Smooth muscle cell (in vitro differentiated cells): ENCODE measurements around the gene MRPS10. TPM values are rescaled to one million over a fixed set of nuclear protein-coding genes. Genes with fewer than 3 reads are reported as not detected.
"Not testable (repeated sequence)": the region's sequence is repeated elsewhere in the genome, so short reads cannot be mapped to it uniquely, and the experiment has no call there.

Source experiments
- DNase-seq: peaks from one replicate; lab custom pipeline; 2025; ENCODE audit not compliant: unreplicated experiment; lab: John Stamatoyannopoulos, UW
- H2AFZ ChIP-seq: fragments of 200-600 bp; sonication (generic); 2 replicates; pipeline ENCODE4 v1.6.0; 2016; ENCODE audit warnings: antibody characterized with exemption, low read depth, mild to moderate bottlenecking
- H3F3A ChIP-seq: fragments of 200-600 bp; sonication (generic); 2 replicates; pipeline ENCODE4 v1.6.0; 2017; ENCODE audit warnings: antibody characterized with exemption, low read depth
- H3K27ac ChIP-seq: fragments of 200-600 bp; sonication (generic); 2 replicates; pipeline ENCODE4 v1.5.1; 2016; ENCODE audit warnings: low read depth, mild to moderate bottlenecking
- H3K27me3 ChIP-seq: fragments of 200-600 bp; sonication (generic); 2 replicates; pipeline ENCODE4 v1.6.1; 2016; ENCODE audit warnings: low read depth, mild to moderate bottlenecking
- H3K36me3 ChIP-seq: fragments of 200-600 bp; sonication (generic); 2 replicates; pipeline ENCODE4 v1.5.1; 2016; ENCODE audit warnings: low read depth
- H3K4me1 ChIP-seq: fragments of 200-600 bp; sonication (generic); 2 replicates; pipeline ENCODE4 v1.5.1; 2016; ENCODE audit warnings: low read depth
- H3K4me2 ChIP-seq: fragments of 200-600 bp; sonication (generic); 2 replicates; pipeline ENCODE4 v1.6.0; 2016; ENCODE audit warnings: mild to moderate bottlenecking
- H3K4me3 ChIP-seq: fragments of 200-600 bp; sonication (generic); 2 replicates; pipeline ENCODE4 v1.5.1; 2016; ENCODE audit warnings: mild to moderate bottlenecking
- H3K79me2 ChIP-seq: fragments of 200-600 bp; sonication (generic); 2 replicates; pipeline ENCODE4 v1.6.0; 2016; ENCODE audit warnings: low read depth, mild to moderate bottlenecking
- H3K9ac ChIP-seq: fragments of 200-600 bp; sonication (generic); 2 replicates; pipeline ENCODE4 v1.6.0; 2016; ENCODE audit warnings: low read depth
- H3K9me3 ChIP-seq: fragments of 200-600 bp; sonication (generic); replicated peaks from 2 replicates; pipeline ENCODE4 v1.5.1; 2016; ENCODE audit warnings: low read depth
- H4K20me1 ChIP-seq: fragments of 200-600 bp; sonication (generic); 2 replicates; pipeline ENCODE4 v1.6.0; 2016; ENCODE audit warnings: low read depth
- CTCF ChIP-seq: fragments of 200-600 bp; sonication (generic); IDR thresholded peaks from 2 replicates; pipeline ENCODE4 v1.5.1; 2017; ENCODE audit warnings: borderline replicate concordance, mild to moderate bottlenecking, antibody characterized with exemption; ENCODE audit not compliant: insufficient read depth, poor library complexity, severe bottlenecking
- WGBS: methylation state at CpG from one replicate; pipeline ENCODE4 v1.1.7; 2016; ENCODE audit warnings: low lambda C conversion rate; 5-methylcytosine and 5-hydroxymethylcytosine counted together
- polyA plus RNA-seq: library from polyadenylated mRNA; unstranded; fragments of >200 nt; fragmentation: Nextera tagmentation; extraction: Ambion mirVana; gene quantifications from 2 replicates; pipeline ENCODE4 v1.2.1, GENCODE V29; 2016
- total RNA-seq: library from RNA; depleted of rRNA; stranded (reverse); fragments of >200 nt; gene quantifications from 2 replicates; pipeline ENCODE4 v1.2.3, GENCODE V29; 2014

Gene MRPS10
- total and polyA plus RNA-seq, 2 experiments from 2014 or later = 41.1 to 47.8 TPM

GRCh38 chr6:42175860-42176259, 41.8 kb downstream of the MRPS10 start:
- no peaks in the 10 kb centered on the region for H3K79me2 ChIP-seq
- DNase-seq = no peak

GRCh38 chr6:42173101-42173500, 44.6 kb downstream of the MRPS10 start, which contains the start of gene GUCA1A:
Gene GUCA1A, plus strand, starts transcription at chr6:42173364. Its CDS starts 250 bp downstream, at chr6:42173614.
- Histone ChIP-seq H3K9me3 (no peaks in the 10 kb centered on the region), H3F3A (no peaks in the 10 kb centered on the region), H3K9ac (no peak within 1 kb of the TSS), H3K79me2 (no peaks in the 10 kb centered on the region), H3K4me1 (no peaks in the 10 kb centered on the region), H3K4me3 (no peak within 1 kb of the TSS), H3K4me2 (no peak within 1 kb of the TSS), H2AFZ (no peak within 1 kb of the TSS), H3K27ac (no peak within 1 kb of the TSS), H4K20me1 (no peaks in the 10 kb centered on the region), H3K27me3 (no peaks in the 10 kb centered on the region), H3K36me3 (no peaks in the 10 kb centered on the region)
- DNase-seq = no peak
- no peak for TF ChIP-seq CTCF
- WGBS = 88% methylated on average over 2 of the region's 2 CpGs

More at GRCh38 chr6:42175860-42176259, 41.8 kb downstream of the MRPS10 start:
- no peaks in the 10 kb centered on the region for H3K27me3 ChIP-seq
- H3K4me2 ChIP-seq = no peak overlapping the region
- 64% methylated on average over 5 of the region's 5 CpGs for WGBS
- H3F3A ChIP-seq = no peaks in the 10 kb centered on the region
- no peaks in the 10 kb centered on the region for H3K36me3 ChIP-seq
- no peak overlapping the region for H2AFZ ChIP-seq
- H3K9ac ChIP-seq = no peak overlapping the region
- H4K20me1 ChIP-seq = no peaks in the 10 kb centered on the region
- no peaks in the 10 kb centered on the region for H3K9me3 ChIP-seq
- no peaks in the 10 kb centered on the region for H3K4me1 ChIP-seq
- H3K27ac ChIP-seq = no peak overlapping the region
- TF ChIP-seq CTCF = peak; percentile 12
- H3K4me3 ChIP-seq = no peak overlapping the region

- no peak overlapping the region for H3K27ac ChIP-seq
Observed at GRCh38 chr6:42171813-42172581, 45.7 kb downstream of the MRPS10 start.

GRCh38 chr6:42169780-42170179, 47.9 kb downstream of the MRPS10 start:
- not testable (repeated sequence) for DNase-seq, H3K79me2 ChIP-seq, H3K27ac ChIP-seq, H3F3A ChIP-seq, H3K4me2 ChIP-seq, H3K9ac ChIP-seq, H3K4me1 ChIP-seq, H3K36me3 ChIP-seq, H3K9me3 ChIP-seq, H3K27me3 ChIP-seq, H4K20me1 ChIP-seq, H3K4me3 ChIP-seq, H2AFZ ChIP-seq
- 50% methylated on average over 2 of the region's 2 CpGs for WGBS

More at GRCh38 chr6:42171813-42172581, 45.7 kb downstream of the MRPS10 start:
- no peak for DNase-seq
- no peak overlapping the region for H3K9ac ChIP-seq
- H3F3A ChIP-seq = no peaks in the 10 kb centered on the region
- H3K36me3 ChIP-seq = no peaks in the 10 kb centered on the region
- no peak overlapping the region for H3K4me2 ChIP-seq
- H3K4me3 ChIP-seq = no peak overlapping the region
- no peaks in the 10 kb centered on the region for H3K4me1 ChIP-seq
- WGBS = 92% methylated on average over 7 of the region's 7 CpGs
- H3K27me3 ChIP-seq = no peaks in the 10 kb centered on the region
- TF ChIP-seq CTCF = no peak
- H2AFZ ChIP-seq = no peak overlapping the region
- H3K9me3 ChIP-seq = no peaks in the 10 kb centered on the region
- no peaks in the 10 kb centered on the region for H4K20me1 ChIP-seq
- no peaks in the 10 kb centered on the region for H3K79me2 ChIP-seq
